ENCODE measurements around the gene DUSP7.

Gene DUSP7

DNA sequence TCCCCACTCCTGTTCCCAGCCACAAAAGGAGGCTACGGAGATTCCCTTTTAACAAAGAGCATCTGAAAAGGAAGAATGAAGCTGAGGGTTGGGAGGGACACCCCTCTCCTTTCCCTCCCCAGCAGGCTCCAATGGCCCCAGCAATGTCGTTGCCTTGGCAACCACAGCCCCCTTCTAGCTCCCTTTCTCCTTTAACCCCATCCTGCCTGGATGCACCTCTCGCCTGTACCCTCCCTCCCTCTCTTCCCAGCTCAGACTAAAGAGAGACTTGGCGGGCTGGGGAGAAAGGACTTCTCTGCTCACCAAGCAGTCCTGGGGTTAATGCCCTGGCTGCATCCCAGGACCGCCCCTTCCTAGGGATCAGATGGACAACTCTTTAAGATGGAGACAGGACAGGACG is 53.6 kb downstream of the DUSP7 start:
- no peak for DNase-seq (ENCODE audit: low read depth)
- TF ChIP-seq, protein P1, sequence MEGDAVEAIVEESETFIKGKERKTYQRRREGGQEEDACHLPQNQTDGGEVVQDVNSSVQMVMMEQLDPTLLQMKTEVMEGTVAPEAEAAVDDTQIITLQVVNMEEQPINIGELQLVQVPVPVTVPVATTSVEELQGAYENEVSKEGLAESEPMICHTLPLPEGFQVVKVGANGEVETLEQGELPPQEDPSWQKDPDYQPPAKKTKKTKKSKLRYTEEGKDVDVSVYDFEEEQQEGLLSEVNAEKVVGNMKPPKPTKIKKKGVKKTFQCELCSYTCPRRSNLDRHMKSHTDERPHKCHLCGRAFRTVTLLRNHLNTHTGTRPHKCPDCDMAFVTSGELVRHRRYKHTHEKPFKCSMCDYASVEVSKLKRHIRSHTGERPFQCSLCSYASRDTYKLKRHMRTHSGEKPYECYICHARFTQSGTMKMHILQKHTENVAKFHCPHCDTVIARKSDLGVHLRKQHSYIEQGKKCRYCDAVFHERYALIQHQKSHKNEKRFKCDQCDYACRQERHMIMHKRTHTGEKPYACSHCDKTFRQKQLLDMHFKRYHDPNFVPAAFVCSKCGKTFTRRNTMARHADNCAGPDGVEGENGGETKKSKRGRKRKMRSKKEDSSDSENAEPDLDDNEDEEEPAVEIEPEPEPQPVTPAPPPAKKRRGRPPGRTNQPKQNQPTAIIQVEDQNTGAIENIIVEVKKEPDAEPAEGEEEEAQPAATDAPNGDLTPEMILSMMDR (IDR thresholded peaks at IDR 0.05; ENCODE audit: insufficient read depth, low read depth, low read length, missing control alignments), result no peak
- no peak overlapping the region for H3K4me3 ChIP-seq (ENCODE audit: low read length)

DNA sequence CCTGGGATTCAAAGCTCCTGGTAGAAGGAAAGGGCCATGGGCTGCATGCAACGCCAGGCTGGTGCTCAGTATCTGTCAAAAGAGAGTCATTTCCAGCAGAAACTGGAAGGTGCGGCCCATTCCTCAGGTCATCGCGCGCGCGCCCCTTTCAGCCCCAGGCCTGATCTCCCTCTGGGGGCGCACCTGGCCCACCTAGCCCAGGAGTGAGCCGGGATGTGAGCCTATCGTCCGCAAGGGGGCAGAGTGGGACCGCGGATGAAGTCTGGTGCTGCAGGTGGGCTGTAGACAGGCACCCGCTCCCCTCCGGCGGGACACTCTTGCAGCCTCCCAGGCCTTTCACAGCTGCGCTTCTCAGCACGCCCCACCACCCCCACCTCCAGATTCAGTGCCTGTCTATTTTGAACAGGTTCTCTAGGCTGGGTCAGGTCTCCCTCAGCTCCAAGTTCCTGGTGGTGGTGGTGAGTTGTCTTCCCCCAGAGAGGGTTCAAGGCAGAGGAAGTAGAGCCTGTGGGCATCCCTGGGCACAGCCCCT is 54.9 kb downstream of the DUSP7 start:
- TF ChIP-seq, protein P1 (IDR thresholded peaks at IDR 0.05; ENCODE audit: insufficient read depth, low read depth, low read length, missing control alignments), result peak; percentile 83
- H3K4me3 ChIP-seq (ENCODE audit: low read length), result no peak overlapping the region
- DNase-seq (ENCODE audit: low read depth), result peak; percentile 67

DNA sequence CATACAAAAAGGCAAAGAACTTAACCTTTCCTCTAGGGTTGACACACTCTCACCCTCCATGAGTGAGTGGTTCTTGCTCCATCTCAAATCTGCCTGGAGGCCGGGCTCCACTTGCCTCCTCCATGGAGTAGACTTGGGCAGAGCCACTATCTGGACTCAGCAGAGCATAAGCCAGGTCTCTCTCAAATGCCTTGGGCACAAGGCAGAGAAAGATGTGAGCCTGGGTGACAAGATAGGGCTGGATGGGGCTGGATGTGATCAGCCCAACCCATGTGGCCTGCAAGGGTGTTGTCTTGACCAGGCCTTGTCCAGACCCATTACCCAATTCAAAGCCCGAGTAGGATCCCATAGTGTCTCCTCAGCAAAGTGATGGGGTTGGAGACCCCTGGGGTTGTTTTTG is 56.5 kb downstream of the DUSP7 start:
- no peak for DNase-seq (ENCODE audit: low read depth)
- H3K4me3 ChIP-seq (ENCODE audit: low read length), result no peak overlapping the region
- TF ChIP-seq, protein P1 (IDR thresholded peaks at IDR 0.05; ENCODE audit: insufficient read depth, low read depth, low read length, missing control alignments), result no peak

Data from epithelial cell of esophagus (primary cell).